ENCODE measurements around the gene EBF4. TPM values are rescaled to one million over a fixed set of nuclear protein-coding genes. Genes with fewer than 3 reads are reported as not detected.

EBF4 gene
- total and polyA plus RNA-seq, 2 of the 8 experiments (the other 6 are each of a cell fraction or from before 2014, with no cell fraction given): 1.2 to 2.9 TPM

DNA sequence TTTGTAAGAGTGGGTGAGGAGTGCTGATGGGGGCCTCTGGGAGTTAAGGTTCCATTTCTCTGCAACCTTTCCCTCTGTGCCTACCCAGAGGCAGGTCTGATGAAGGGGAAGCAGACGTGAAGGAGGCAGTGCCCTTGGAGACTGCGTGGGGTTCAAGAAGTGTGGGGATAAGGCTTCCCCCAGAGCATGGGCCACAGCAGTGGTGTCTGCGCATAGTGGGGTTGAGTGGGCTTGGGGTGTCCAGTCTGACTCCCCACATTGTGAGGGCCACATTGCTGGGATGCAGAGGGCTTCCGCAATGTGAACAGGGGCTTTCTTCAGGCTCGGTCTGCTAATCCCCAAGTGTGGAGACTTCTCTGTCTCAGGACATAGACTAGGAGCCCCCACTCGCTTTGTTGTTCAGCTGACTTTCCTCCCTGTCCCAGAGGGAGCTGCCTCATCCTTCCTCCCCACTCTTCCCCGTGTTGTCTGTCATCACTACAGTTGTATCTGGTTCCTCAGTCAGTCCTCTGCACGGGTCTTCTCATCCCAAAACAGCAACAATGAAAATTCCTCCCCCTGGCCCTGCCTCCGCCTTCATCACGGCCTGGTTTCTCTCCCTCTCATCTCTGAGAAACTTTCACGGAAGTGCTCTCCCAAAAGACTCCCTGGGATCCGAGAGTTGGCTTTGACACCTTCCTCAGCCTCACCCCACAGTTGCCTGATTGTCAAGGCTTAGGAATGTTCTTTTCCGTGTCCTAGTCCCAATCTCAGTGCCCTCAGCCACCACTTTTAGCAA lies 2.8 kb downstream of the EBF4 start:
- no peak overlapping the region for H3K4me2 ChIP-seq (ENCODE audit: insufficient read depth in 1 of 2, low read depth in 2 of 2, low read length in 2 of 2)
- no peak overlapping the region for H2AFZ ChIP-seq (ENCODE audit: low read length)
- 59% methylated on average over 13 of the region's 13 CpGs; no CpG with 5 or more reads in 1 of the 2 experiments for WGBS, 2 experiments (ENCODE audit: extremely low coverage in 1 of 2, insufficient coverage in 1 of 2, insufficient read length in 1 of 2, insufficient replicate concordance in 2 of 2, low coverage in 1 of 2, low lambda C conversion rate in 2 of 2, missing lambda C conversion rate in 1 of 2)
- H4K20me1 ChIP-seq (replicated peaks in 1 of 2; ENCODE audit: control insufficient read depth in 1 of 2, insufficient read depth in 2 of 2, low read length in 2 of 2): peaks cover 5 to 9% of the 10 kb centered on the region in 2 experiments
- H2BK5ac ChIP-seq (ENCODE audit: low read depth, low read length): no peak overlapping the region
- H3K4me3 ChIP-seq (ENCODE audit: extremely low read depth in 1 of 4, insufficient read depth in 2 of 4, low read depth in 3 of 4, low read length in 4 of 4): peak overlapping the region in 1 of 4 experiments; percentile 55; a peak in 1 of 8 replicates
- H2BK120ac ChIP-seq (replicated peaks; ENCODE audit: low read depth, low read length): no peak overlapping the region
- FAIRE-seq (no peak), DNase-seq (ENCODE audit: low read depth in 1 of 2, low spot score in 2 of 2) (peak in 1 of 2 experiments; percentile 38)
- H4K5ac ChIP-seq (ENCODE audit: insufficient read length, low read depth, low read length): no peak overlapping the region
- no peak overlapping the region for H4K8ac ChIP-seq (ENCODE audit: extremely low read depth, insufficient read depth, low read length)
- no peaks in the 10 kb centered on the region for H3K9me3 ChIP-seq (ENCODE audit: insufficient read depth in 2 of 2, low read depth in 1 of 2, low read length in 1 of 2)
- no peaks in the 10 kb centered on the region; a peak in 1 of 8 replicates for H3K36me3 ChIP-seq (ENCODE audit: control insufficient read depth in 2 of 4, insufficient read depth in 4 of 4, low read length in 3 of 4)
- peak overlapping the region; percentile 48; the same call in 1 of the 2 replicates for H3K18ac ChIP-seq (ENCODE audit: extremely low read depth, low read length)
- no peak overlapping the region for H3K9ac ChIP-seq (replicated peaks in 1 of 4; ENCODE audit: extremely low read depth in 1 of 4, low read depth in 3 of 4, low read length in 3 of 4)
- peaks cover 0 to 25% (median 15%) of the 10 kb centered on the region in 4 experiments; a peak in 6 of 7 replicates for H3K4me1 ChIP-seq (replicated peaks in 1 of 4; ENCODE audit: control insufficient read depth in 3 of 4, insufficient read depth in 4 of 4, low read length in 3 of 4)
- H3K56ac ChIP-seq (replicated peaks; ENCODE audit: insufficient read length, low read depth, low read length): no peak overlapping the region
- peaks cover 43 to 82% (median 68%) of the 10 kb centered on the region in 4 experiments for H3K27me3 ChIP-seq (replicated peaks in 1 of 4; ENCODE audit: control insufficient read depth in 3 of 4, extremely low read depth in 1 of 4, insufficient read depth in 3 of 4, low read length in 3 of 4)
- no peak overlapping the region for H3K27ac ChIP-seq (ENCODE audit: low read depth, low read length)
- peak overlapping the region; percentile 75; the same call in 1 of the 2 replicates for H2AK5ac ChIP-seq (ENCODE audit: low read depth, low read length)
- no peaks in the 10 kb centered on the region for H3K79me1 ChIP-seq (ENCODE audit: low read depth, low read length)
- TF ChIP-seq POLR2AphosphoS5 (IDR thresholded peaks at IDR 0.05; ENCODE audit: low read depth, low read length) (no peak), HDAC2 (IDR thresholded peaks at IDR 0.05; ENCODE audit: borderline replicate concordance in 1 of 2, low read depth in 2 of 2, low read length in 2 of 2) (no peak), RNF2 (IDR thresholded peaks at IDR 0.05; ENCODE audit: borderline replicate concordance, low read depth, low read length, missing control alignments, poor library complexity, severe bottlenecking) (peak; percentile 20)
- ChIA-PET POLR2A (ENCODE audit: partially characterized antibody) (interaction anchor here (0.7 to 2.8 kb wide), 2 partner anchors 55 to 584 kb away, joined by 3 to 8 read pairs; no protein-coding TSS in a partner anchor), CTCF (ENCODE audit: partially characterized antibody) (interaction anchor here (1.0 to 9.2 kb wide), 6 partner anchors 10 to 106 kb away, joined by 3 to 151 read pairs (median 4); no protein-coding TSS in a partner anchor)
- no peak overlapping the region for H3K23ac ChIP-seq (ENCODE audit: insufficient read length)
- no peak overlapping the region for H3K4ac ChIP-seq (replicated peaks; ENCODE audit: insufficient read length, low read depth, low read length)
- no peak overlapping the region for H3K14ac ChIP-seq (ENCODE audit: insufficient read length)
- peak overlapping the region; percentile 81; the same call in 1 of the 2 replicates for H2BK15ac ChIP-seq (ENCODE audit: low read length)
- no peak overlapping the region for H2BK12ac ChIP-seq (ENCODE audit: low read depth, low read length)
- no peak overlapping the region for H4K91ac ChIP-seq (replicated peaks; ENCODE audit: insufficient read length, low read length)
- H3K79me2 ChIP-seq (ENCODE audit: control insufficient read depth in 1 of 2, insufficient read depth in 2 of 2, low read length in 2 of 2): no peaks in the 10 kb centered on the region
- no peak overlapping the region for H2BK20ac ChIP-seq (ENCODE audit: low read length)
- peaks cover 3% of the 10 kb centered on the region; the same call in 1 of the 2 replicates for H3K23me2 ChIP-seq (ENCODE audit: low read depth, low read length)

Measured in H1 (cell line).